A549 (cell line): Measurements from ENCODE around the gene PSMC3IP. TPM values are rescaled to one million over a fixed set of nuclear protein-coding genes. Genes with fewer than 3 reads are reported as not detected.
"Not testable (repeated sequence)": the region's sequence is repeated elsewhere in the genome, so short reads cannot be mapped to it uniquely, and the experiment has no call there.

Experiments
- ATAC-seq, 2 experiments: fragments of 200-7000 bp in 1 of 2; fragments of >200 bp in 1 of 2; cut with Nextera tagmentation in 1 of 2; cut with Tn5 transposase in 1 of 2; 3 replicates each; pipeline versions ENCODE4 v1.8.0 to v1.9.1; 2018 to 2020; ENCODE audit warnings: mild to moderate bottlenecking in 1 of 2, moderate library complexity in 1 of 2
- CTCF ChIA-PET: fragments of 300-600 bp; sonication (Branson Sonifier 250); formaldehyde crosslinking; extraction: SDS; loops from one replicate; lab custom pipeline; 2021; ENCODE audit warnings: antibody characterized with exemption, inconsistent platforms; lab: Yijun Ruan, JAX
- POLR2A ChIA-PET: fragments of 350-600 bp; formaldehyde crosslinking; extraction: SDS; loops from one replicate; lab custom pipeline; 2021; ENCODE audit warnings: antibody characterized with exemption, inconsistent platforms; lab: Yijun Ruan, JAX
- DNase-seq, 2 experiments: peaks; one replicate each; pipeline versions ENCODE4 v3.0.0 to v3.0.0-alpha.2; 2011 to 2016; ENCODE audit warnings: low read depth in 1 of 2, low spot score in 1 of 2
- FAIRE-seq: peaks from 2 replicates; lab custom pipeline; 2011; peaks lifted over from hg19 to GRCh38; lab: Jason Lieb, UNC
- H3K27ac ChIP-seq, 2 experiments: fragments of >200 bp; sonication (Bioruptor Twin); formaldehyde crosslinking; 3 replicates each; pipeline ENCODE4 v1.5.1; 2016 to 2017
- H3K4me1 ChIP-seq: fragments of >200 bp; sonication (Bioruptor Twin); formaldehyde crosslinking; 3 replicates; pipeline ENCODE4 v1.6.1; 2016
- H3K4me2 ChIP-seq: fragments of >200 bp; sonication (Bioruptor Twin); formaldehyde crosslinking; 3 replicates; pipeline ENCODE4 v1.6.1; 2016
- H3K4me3 ChIP-seq: fragments of >200 bp; sonication (Bioruptor Twin); formaldehyde crosslinking; 3 replicates; pipeline ENCODE4 v1.5.1; 2016
- H3K9me3 ChIP-seq: fragments of >200 bp; sonication (Bioruptor Twin); formaldehyde crosslinking; 3 replicates; pipeline ENCODE4 v1.6.1; 2016
- BCL3 ChIP-seq: fragments of >200 bp; sonication (Bioruptor Twin); formaldehyde crosslinking; IDR thresholded peaks from 3 replicates; pipeline ENCODE4 v1.6.1; 2016
- BHLHE40 ChIP-seq: IDR thresholded peaks from 2 replicates; pipeline ENCODE4 v1.6.1; 2012; ENCODE audit warnings: low read depth, low read length, inconsistent platforms
- CBX8 ChIP-seq: fragments of 200-600 bp; sonication (generic); IDR thresholded peaks from 2 replicates; pipeline ENCODE4 v1.6.1; 2016
- CHD2 ChIP-seq: fragments of 150-350 bp; IDR thresholded peaks from 2 replicates; pipeline ENCODE4 v1.6.1; 2014; ENCODE audit warnings: low read length; ENCODE audit not compliant: partially characterized antibody
- EHF ChIP-seq: fragments of 250-450 bp; sonication (Bioruptor Pico); IDR thresholded peaks from 2 replicates; pipeline ENCODE4 v1.5.0; 2020; ENCODE audit warnings: mild to moderate bottlenecking
- EP300 ChIP-seq, 2 experiments: fragments of >200 bp; sonication (Bioruptor Twin); formaldehyde crosslinking; IDR thresholded peaks; 2 replicates in 1 of 2; 3 replicates in 1 of 2; pipeline ENCODE4 v1.6.1; 2016 to 2017
- FOSB ChIP-seq: fragments of 250-450 bp; sonication (Bioruptor Pico); IDR thresholded peaks from 2 replicates; pipeline ENCODE4 v1.5.0; 2020; ENCODE audit warnings: mild to moderate bottlenecking, moderate library complexity
- FOSL2 ChIP-seq, 2 experiments: fragments of 450-650 bp in 1 of 2; fragments of >200 bp in 1 of 2; sonication (Bioruptor Twin) in 1 of 2; formaldehyde crosslinking; IDR thresholded peaks; 2 replicates each; pipeline versions ENCODE4 v1.5.0 to v1.6.1; 2016 to 2020; ENCODE audit warnings: mild to moderate bottlenecking in 1 of 2, moderate library complexity in 1 of 2
- HDAC2 ChIP-seq: fragments of 200-600 bp; sonication (generic); IDR thresholded peaks from 2 replicates; pipeline ENCODE4 v1.6.1; 2016
- HOXA7 ChIP-seq: fragments of 250-450 bp; sonication (Bioruptor Pico); IDR thresholded peaks from 2 replicates; pipeline ENCODE4 v1.5.0; 2020; ENCODE audit warnings: mild to moderate bottlenecking, moderate library complexity
- HOXB5 ChIP-seq: fragments of 250-450 bp; sonication (Bioruptor Pico); IDR thresholded peaks from 2 replicates; pipeline ENCODE4 v1.5.0; 2020; ENCODE audit warnings: mild to moderate bottlenecking, moderate library complexity
- MAFK ChIP-seq: fragments of 450-650 bp; IDR thresholded peaks from 2 replicates; pipeline ENCODE4 v1.6.1; 2014; ENCODE audit not compliant: partially characterized antibody
- MAZ ChIP-seq: fragments of 150-350 bp; IDR thresholded peaks from 2 replicates; pipeline ENCODE4 v1.6.1; 2014; ENCODE audit warnings: antibody characterized with exemption, low read depth, low read length, borderline replicate concordance
- MYC ChIP-seq: IDR thresholded peaks from 2 replicates; pipeline ENCODE4 v1.6.1; 2012; ENCODE audit warnings: mild to moderate bottlenecking, inconsistent platforms, low read length, improper control_type of control experiment, borderline replicate concordance
- NPAS2 ChIP-seq: fragments of 250-450 bp; sonication (Bioruptor Pico); IDR thresholded peaks from 2 replicates; pipeline ENCODE4 v1.8.0; 2022; ENCODE audit warnings: mild to moderate bottlenecking, moderate library complexity, borderline replicate concordance
- PBX3 ChIP-seq: IDR thresholded peaks from 2 replicates; pipeline ENCODE4 v1.6.1; 2012
- RAD21 ChIP-seq, 2 experiments: fragments of >200 bp in 1 of 2; sonication (Bioruptor Twin) in 1 of 2; formaldehyde crosslinking in 1 of 2; IDR thresholded peaks in 1 of 2; conservative IDR thresholded peaks in 1 of 2; 2 replicates in 1 of 2; 3 replicates in 1 of 2; pipeline ENCODE4 v1.6.1; 2012 to 2018; ENCODE audit warnings: inconsistent platforms in 1 of 2
- RARB ChIP-seq: fragments of 250-450 bp; sonication (Bioruptor Pico); IDR thresholded peaks from 2 replicates; pipeline ENCODE4 v1.8.0; 2021; ENCODE audit warnings: mild to moderate bottlenecking, moderate library complexity
- RNF2 ChIP-seq: fragments of 200-600 bp; sonication (generic); IDR thresholded peaks from 2 replicates; pipeline ENCODE4 v1.6.1; 2016; ENCODE audit warnings: low read depth, mild to moderate bottlenecking, antibody characterized with exemption, moderate library complexity, borderline replicate concordance
- TP53 ChIP-seq: fragments of 250-450 bp; sonication (Bioruptor Pico); IDR thresholded peaks from 2 replicates; pipeline ENCODE4 v1.5.0; 2021; ENCODE audit warnings: mild to moderate bottlenecking, moderate library complexity
- USF2 ChIP-seq: fragments of 450-650 bp; IDR thresholded peaks from 2 replicates; pipeline ENCODE4 v1.6.1; 2014; ENCODE audit warnings: antibody characterized with exemption
- ZNF302 ChIP-seq: fragments of 250-450 bp; sonication (Bioruptor Pico); IDR thresholded peaks from 2 replicates; pipeline ENCODE4 v1.9.0; 2021; ENCODE audit warnings: inconsistent platforms, mild to moderate bottlenecking, moderate library complexity
- WGBS: methylation state at CpG from one replicate; pipeline ENCODE4 v1.1.6; 2017; ENCODE audit errors: missing lambda C conversion rate; 5-methylcytosine and 5-hydroxymethylcytosine counted together
- polyA plus RNA-seq, 4 experiments: library from polyadenylated mRNA; depleted of rRNA in 3 of 4; stranded (reverse); fragments of >200 nt; fragmentation: RNase III in 1 of 4; extraction: RNeasy Plus Mini Kit Qiagen cat#74134 plus additional on column Dnase treatment in 1 of 4; gene quantifications; 2 replicates in 3 of 4; 3 replicates in 1 of 4; pipeline ENCODE4 v1.2.3, GENCODE V29; 2011 to 2017

The PSMC3IP gene
- polyA plus RNA-seq, 2 of the 4 experiments (the other 2 are of a cell fraction): 26.1 to 37.9 TPM

DNA sequence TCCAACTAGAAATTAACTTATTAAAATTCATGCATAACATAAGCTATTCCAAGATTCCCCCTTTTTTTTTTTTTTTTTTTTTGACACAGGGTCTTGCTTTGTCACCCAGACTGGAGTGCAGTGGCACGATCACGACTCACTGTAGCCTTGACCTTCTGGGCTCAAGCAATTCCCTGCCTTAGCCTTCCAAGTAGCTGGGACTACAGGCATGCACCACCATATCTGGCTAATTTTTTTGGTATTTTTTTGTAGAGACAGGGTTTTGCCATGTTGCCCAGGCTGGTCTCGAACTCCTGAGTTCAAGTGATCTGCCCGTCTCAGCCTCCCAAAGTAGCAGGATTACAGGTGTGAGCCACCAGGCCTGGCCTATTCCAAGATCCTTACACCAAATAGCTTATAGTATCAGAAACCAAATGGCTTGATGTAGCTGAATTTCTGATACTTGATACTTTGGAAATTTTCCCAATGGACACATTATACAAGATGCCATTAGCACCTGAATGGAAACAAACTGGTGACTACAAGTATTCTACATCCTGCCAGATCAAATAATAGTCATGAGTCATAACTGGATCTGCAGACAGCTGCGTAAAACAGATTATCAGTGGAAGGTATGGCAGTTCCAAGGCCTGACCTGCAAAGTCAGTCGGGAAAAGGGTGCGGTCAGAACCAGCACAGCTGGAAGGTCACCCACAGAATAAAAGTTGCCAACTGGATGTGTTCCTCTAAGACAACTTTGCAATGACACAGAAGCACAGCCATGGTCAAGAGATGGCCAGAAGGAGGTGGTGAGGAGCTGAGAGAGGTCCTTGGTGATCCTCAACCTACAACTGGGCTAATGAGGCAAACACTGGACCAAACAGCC lies 46.4 kb upstream of the PSMC3IP start (continued):
- TF ChIP-seq BHLHE40 (no peak), EP300 (IDR thresholded peaks at IDR 0.05) (no peak), CHD2 (no peak), FOSB (no peak), MYC (no peak), HOXA7 (CRISPR knock-in tag) (no peak), USF2 (no peak), RARB (CRISPR knock-in tag) (no peak), RNF2 (no peak)

DNA sequence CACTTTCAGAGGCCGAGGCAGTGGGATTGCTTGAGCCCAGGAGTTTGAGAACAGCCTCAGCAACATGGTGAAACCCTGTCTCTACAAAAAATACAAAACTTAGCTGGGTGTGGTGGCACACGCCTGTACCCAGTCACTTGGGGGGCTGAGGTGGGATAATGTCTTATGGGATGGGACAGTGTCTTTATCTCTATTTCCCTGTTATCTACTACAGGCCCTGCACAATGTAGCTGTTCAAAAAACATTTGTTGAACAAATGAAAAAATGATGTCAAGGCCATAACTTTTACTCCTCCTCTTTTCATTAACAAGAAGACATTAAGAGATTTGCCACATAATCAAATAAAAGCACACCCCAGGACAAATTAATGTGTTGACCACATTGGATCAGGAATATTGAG lies 45.7 kb upstream of the PSMC3IP start:
- Histone ChIP-seq H3K27ac (no peak overlapping the region), H3K4me3 (no peak overlapping the region), H3K4me2 (no peak overlapping the region; the same call in 2 of the 3 replicates), H3K9me3 (no peaks in the 10 kb centered on the region), H3K4me1 (peaks cover 22% of the 10 kb centered on the region)
- TF ChIP-seq HOXB5 (CRISPR knock-in tag) (no peak), FOSB (no peak), BCL3 (no peak), USF2 (no peak), PBX3 (no peak), ZNF302 (CRISPR knock-in tag) (no peak), HDAC2 (no peak), FOSL2 (IDR thresholded peaks at IDR 0.05) (no peak), FOSL2 (CRISPR knock-in tag; IDR thresholded peaks at IDR 0.05) (no peak), RAD21 (conservative IDR thresholded peaks at IDR 0.05 in 1 of 2, IDR thresholded peaks at IDR 0.05 in 1 of 2) (no peak), NPAS2 (CRISPR knock-in tag) (no peak), CHD2 (no peak), TP53 (CRISPR knock-in tag) (no peak), MAFK (no peak), EHF (CRISPR knock-in tag) (no peak), MAZ (no peak), CBX8 (no peak)
- CTCF ChIA-PET: interaction anchor here (0.9 to 4.3 kb wide), 13 partner anchors 9 to 141 kb away, joined by 3 to 25 read pairs (median 6); partner anchors contain the start of genes PLEKHH3, PSMC3IP and RAMP2
- 87% methylated on average over 2 of the region's 2 CpGs for WGBS
- no peak for ATAC-seq
- DNase-seq: no peak
- POLR2A ChIA-PET: interaction anchor here (0.6 to 1.4 kb wide), 3 partner anchors 28 to 55 kb away, joined by 3 to 8 read pairs (median 4); partner anchors contain the start of gene PLEKHH3
- FAIRE-seq: no peak

- H3K9me3 ChIP-seq, FAIRE-seq, POLR2A ChIA-PET, DNase-seq, H3K27ac ChIP-seq, H3K4me2 ChIP-seq, ATAC-seq, H3K4me3 ChIP-seq: not testable (repeated sequence)
- CTCF ChIA-PET: interaction anchor here (1.2 to 4.3 kb wide), 5 partner anchors 40 to 142 kb away, joined by 3 to 25 read pairs (median 7); partner anchors contain the start of gene PSMC3IP
- WGBS: 83% methylated on average over 3 of the region's 3 CpGs
- H3K4me1 ChIP-seq: peaks cover 27% of the 10 kb centered on the region
Measured at GRCh38 chr17:42621987-42622386, 44.5 kb upstream of the PSMC3IP start.
